ENCODE data around the gene ZBTB1.

GRCh38 chr14:64513271-64513670 lies 8.7 kb downstream of the ZBTB1 start:
- TF ChIP-seq CTCF (IDR thresholded peaks at IDR 0.05) (no peak), POLR2A (IDR thresholded peaks at IDR 0.05) (no peak)
